ENCODE results near the gene SYCP3.

GRCh38 chr12:101732318-101732717, 6.9 kb downstream of the SYCP3 start:
- TF ChIP-seq, protein P1, sequence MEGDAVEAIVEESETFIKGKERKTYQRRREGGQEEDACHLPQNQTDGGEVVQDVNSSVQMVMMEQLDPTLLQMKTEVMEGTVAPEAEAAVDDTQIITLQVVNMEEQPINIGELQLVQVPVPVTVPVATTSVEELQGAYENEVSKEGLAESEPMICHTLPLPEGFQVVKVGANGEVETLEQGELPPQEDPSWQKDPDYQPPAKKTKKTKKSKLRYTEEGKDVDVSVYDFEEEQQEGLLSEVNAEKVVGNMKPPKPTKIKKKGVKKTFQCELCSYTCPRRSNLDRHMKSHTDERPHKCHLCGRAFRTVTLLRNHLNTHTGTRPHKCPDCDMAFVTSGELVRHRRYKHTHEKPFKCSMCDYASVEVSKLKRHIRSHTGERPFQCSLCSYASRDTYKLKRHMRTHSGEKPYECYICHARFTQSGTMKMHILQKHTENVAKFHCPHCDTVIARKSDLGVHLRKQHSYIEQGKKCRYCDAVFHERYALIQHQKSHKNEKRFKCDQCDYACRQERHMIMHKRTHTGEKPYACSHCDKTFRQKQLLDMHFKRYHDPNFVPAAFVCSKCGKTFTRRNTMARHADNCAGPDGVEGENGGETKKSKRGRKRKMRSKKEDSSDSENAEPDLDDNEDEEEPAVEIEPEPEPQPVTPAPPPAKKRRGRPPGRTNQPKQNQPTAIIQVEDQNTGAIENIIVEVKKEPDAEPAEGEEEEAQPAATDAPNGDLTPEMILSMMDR (IDR thresholded peaks at IDR 0.05), result no peak
- TF ChIP-seq POLR2A (IDR thresholded peaks at IDR 0.05), result no peak
